HG03095 (cell line): ENCODE data around the gene STEEP1.

Source experiments
- ATAC-seq: cut with Tn5 transposase; IDR thresholded peaks from one replicate; pipeline ENCODE4 v1.9.1; 2021; ENCODE audit warnings: moderate library complexity; ENCODE audit not compliant: unreplicated experiment

The STEEP1 gene

GRCh38 chrX:119489212-119490074 is 75.8 kb downstream of the STEEP1 start:
- ATAC-seq = no peak

GRCh38 chrX:119488749-119489148 is 76.5 kb downstream of the STEEP1 start:
- no peak for ATAC-seq
